Activated T-helper 2 cell treated with anti-CD3 and anti-CD28 coated beads, Interferon-gamma antibody, Interleukin-2, Interleukin-4, amounts not matched to agents 10 μg/mL and 5 μg/mL and 100 μg/mL, durations not matched to agents 14 hours and 24 hours and 36 hours (primary cell): Measurements from ENCODE around the gene SETD1A. TPM values are rescaled to one million over a fixed set of nuclear protein-coding genes. Genes with fewer than 3 reads are reported as not detected.
A peak's percentile ranks its signal among the peaks of the same experiment; 100 is the strongest.
"Not testable (repeated sequence)": the region's sequence is repeated elsewhere in the genome, so short reads cannot be mapped to it uniquely, and the experiment has no call there.

Experiments used
- DNase-seq: peaks from one replicate; pipeline ENCODE4 v3.0.0; 2021; ENCODE audit warnings: low spot score
- H3K27ac Mint-ChIP-seq: one replicate; pipeline ENCODE4 v1.8.0; 2021; ENCODE audit warnings: mixed read lengths
- H3K27me3 Mint-ChIP-seq: one replicate; pipeline ENCODE4 v1.8.0; 2021; ENCODE audit warnings: low read depth, mixed read lengths
- H3K36me3 Mint-ChIP-seq: one replicate; pipeline ENCODE4 v1.8.0; 2021; ENCODE audit warnings: low read depth, mixed read lengths
- H3K4me1 Mint-ChIP-seq: one replicate; pipeline ENCODE4 v1.8.0; 2021; ENCODE audit warnings: low read depth, mixed read lengths
- H3K4me3 Mint-ChIP-seq: one replicate; pipeline ENCODE4 v1.8.0; 2021; ENCODE audit warnings: low read depth, mild to moderate bottlenecking, moderate library complexity, mixed read lengths
- H3K9me3 Mint-ChIP-seq: one replicate; pipeline ENCODE4 v1.8.0; 2021; ENCODE audit warnings: mixed read lengths
- intact Hi-C: fragments of 100-400 bp; cut with micrococcal nuclease; formaldehyde crosslinking; loops from one replicate; pipeline ENCODE4 v1.15.1; 2023
- total RNA-seq: library from RNA; stranded (reverse); gene quantifications from 2 replicates; pipeline ENCODE4 v1.2.3, GENCODE V29; 2022

The SETD1A gene
- total RNA-seq, 1 donor from 2014 or later: 28.9 TPM

- DNase-seq: not testable (repeated sequence)
These were observed 55.7 kb downstream of the SETD1A start for GRCh38 chr16:31013292-31013691.

GRCh38 chr16:31016018-31016417, 58.5 kb downstream of the SETD1A start:
- H3K27me3 Mint-ChIP-seq: peaks cover 29% of the 10 kb centered on the region
- DNase-seq: no peak
- H3K27ac Mint-ChIP-seq: no peak overlapping the region
- no peaks in the 10 kb centered on the region for H3K9me3 Mint-ChIP-seq
- intact Hi-C loops: no loop called here
- H3K36me3 Mint-ChIP-seq: no peaks in the 10 kb centered on the region
- H3K4me1 Mint-ChIP-seq: no peaks in the 10 kb centered on the region
- H3K4me3 Mint-ChIP-seq: no peak overlapping the region

More at GRCh38 chr16:31013292-31013691, 55.7 kb downstream of the SETD1A start:
- H3K4me1 Mint-ChIP-seq, H3K27ac Mint-ChIP-seq, H3K4me3 Mint-ChIP-seq, intact Hi-C loops, H3K9me3 Mint-ChIP-seq, H3K36me3 Mint-ChIP-seq: not testable (repeated sequence)
- H3K27me3 Mint-ChIP-seq: peaks cover 45% of the 10 kb centered on the region

- H3K36me3 Mint-ChIP-seq, H3K4me3 Mint-ChIP-seq, H3K9me3 Mint-ChIP-seq, intact Hi-C loops, DNase-seq, H3K27ac Mint-ChIP-seq, H3K4me1 Mint-ChIP-seq: not testable (repeated sequence)
- peaks cover 13% of the 10 kb centered on the region for H3K27me3 Mint-ChIP-seq
These were observed 60.2 kb downstream of the SETD1A start for GRCh38 chr16:31017756-31018155.

- Mint-ChIP-seq H3K27ac (no peak overlapping the region), H3K27me3 (no peaks in the 10 kb centered on the region), H3K4me3 (no peak overlapping the region), H3K4me1 (peaks cover 10% of the 10 kb centered on the region), H3K36me3 (no peaks in the 10 kb centered on the region), H3K9me3 (no peaks in the 10 kb centered on the region)
- no peak for DNase-seq
- intact Hi-C loops: no loop called here
These were observed 63.0 kb downstream of the SETD1A start for GRCh38 chr16:31020536-31020935.

GRCh38 chr16:31022544-31023251, 65.1 kb downstream of the SETD1A start:
- DNase-seq: no peak
- Mint-ChIP-seq H3K27me3 (no peaks in the 10 kb centered on the region), H3K9me3 (no peaks in the 10 kb centered on the region), H3K27ac (no peak overlapping the region), H3K4me1 (peaks cover 10% of the 10 kb centered on the region), H3K4me3 (no peak overlapping the region), H3K36me3 (no peaks in the 10 kb centered on the region)
- intact Hi-C loops: no loop called here

GRCh38 chr16:31023252-31023602, 65.7 kb downstream of the SETD1A start:
- no peak overlapping the region for H3K4me3 Mint-ChIP-seq
- no peak overlapping the region for H3K27ac Mint-ChIP-seq
- H3K36me3 Mint-ChIP-seq: no peaks in the 10 kb centered on the region
- H3K4me1 Mint-ChIP-seq: peaks cover 10% of the 10 kb centered on the region
- H3K27me3 Mint-ChIP-seq: no peaks in the 10 kb centered on the region
- DNase-seq: no peak
- H3K9me3 Mint-ChIP-seq: no peaks in the 10 kb centered on the region
- intact Hi-C loops: no loop called here

GRCh38 chr16:31023627-31024226, 66.2 kb downstream of the SETD1A start:
- DNase-seq: no peak
- Mint-ChIP-seq H3K36me3 (no peaks in the 10 kb centered on the region), H3K9me3 (no peaks in the 10 kb centered on the region), H3K4me1 (peaks cover 10% of the 10 kb centered on the region), H3K4me3 (no peak overlapping the region), H3K27me3 (no peaks in the 10 kb centered on the region), H3K27ac (no peak overlapping the region)
- intact Hi-C loops: no loop called here

- Mint-ChIP-seq H3K27ac (no peak overlapping the region), H3K9me3 (no peaks in the 10 kb centered on the region), H3K27me3 (no peaks in the 10 kb centered on the region), H3K4me1 (peaks cover 10% of the 10 kb centered on the region), H3K36me3 (no peaks in the 10 kb centered on the region), H3K4me3 (no peak overlapping the region)
- no peak for DNase-seq
- intact Hi-C loops: no loop called here
These were observed 67.8 kb downstream of the SETD1A start for GRCh38 chr16:31025339-31025738.

- DNase-seq: no peak
- intact Hi-C loops: no loop called here
- H3K9me3 Mint-ChIP-seq: no peaks in the 10 kb centered on the region
- H3K36me3 Mint-ChIP-seq: peaks cover 5% of the 10 kb centered on the region
- no peaks in the 10 kb centered on the region for H3K27me3 Mint-ChIP-seq
- no peak overlapping the region for H3K27ac Mint-ChIP-seq
- H3K4me1 Mint-ChIP-seq: peaks cover 13% of the 10 kb centered on the region
- H3K4me3 Mint-ChIP-seq: no peak overlapping the region
These were observed 71.7 kb downstream of the SETD1A start for GRCh38 chr16:31029272-31029671.

GRCh38 chr16:31031276-31031675, 73.7 kb downstream of the SETD1A start:
- Mint-ChIP-seq H3K4me3 (no peak overlapping the region), H3K36me3 (peaks cover 12% of the 10 kb centered on the region), H3K27me3 (no peaks in the 10 kb centered on the region), H3K27ac (no peak overlapping the region), H3K9me3 (no peaks in the 10 kb centered on the region), H3K4me1 (peaks cover 16% of the 10 kb centered on the region)
- no peak for DNase-seq
- intact Hi-C loops: no loop called here

- H3K27me3 Mint-ChIP-seq: no peaks in the 10 kb centered on the region
- H3K4me1 Mint-ChIP-seq: peaks cover 16% of the 10 kb centered on the region
- H3K27ac Mint-ChIP-seq: peak within 1 kb of the TSS; percentile 89
- peak; percentile 97 for DNase-seq
- peaks cover 17% of the 10 kb centered on the region for H3K36me3 Mint-ChIP-seq
- no peaks in the 10 kb centered on the region for H3K9me3 Mint-ChIP-seq
- intact Hi-C loops: loop anchor here (1.0 to 2.0 kb wide), 5 partner anchors 36 to 110 kb away; partner anchors contain the start of genes FBXL19, KAT8, VKORC1 and ZNF646
- peak within 1 kb of the TSS; percentile 87 for H3K4me3 Mint-ChIP-seq
These were observed 75.5 kb downstream of the SETD1A start, which contains the start of gene STX4 for GRCh38 chr16:31032736-31033708. Gene STX4, plus strand, starts transcription at chr16:31033558. Its CDS starts 248 bp downstream, at chr16:31033806.

GRCh38 chr16:31033709-31034492, 76.3 kb downstream of the SETD1A start:
- H3K4me1 Mint-ChIP-seq: peaks cover 16% of the 10 kb centered on the region
- no peaks in the 10 kb centered on the region for H3K9me3 Mint-ChIP-seq
- peak overlapping the region; percentile 87 for H3K4me3 Mint-ChIP-seq
- intact Hi-C loops: loop anchor here (1.0 to 2.0 kb wide), 5 partner anchors 37 to 111 kb away; partner anchors contain the start of genes FBXL19, KAT8, VKORC1 and ZNF646
- DNase-seq: peak; percentile 84
- peaks cover 24% of the 10 kb centered on the region for H3K36me3 Mint-ChIP-seq
- peak overlapping the region; percentile 89 for H3K27ac Mint-ChIP-seq
- no peaks in the 10 kb centered on the region for H3K27me3 Mint-ChIP-seq
